ENCODE results near the gene STYXL1.
"Not testable (repeated sequence)": the region's sequence is repeated elsewhere in the genome, so short reads cannot be mapped to it uniquely, and the experiment has no call there.

STYXL1 gene

DNA sequence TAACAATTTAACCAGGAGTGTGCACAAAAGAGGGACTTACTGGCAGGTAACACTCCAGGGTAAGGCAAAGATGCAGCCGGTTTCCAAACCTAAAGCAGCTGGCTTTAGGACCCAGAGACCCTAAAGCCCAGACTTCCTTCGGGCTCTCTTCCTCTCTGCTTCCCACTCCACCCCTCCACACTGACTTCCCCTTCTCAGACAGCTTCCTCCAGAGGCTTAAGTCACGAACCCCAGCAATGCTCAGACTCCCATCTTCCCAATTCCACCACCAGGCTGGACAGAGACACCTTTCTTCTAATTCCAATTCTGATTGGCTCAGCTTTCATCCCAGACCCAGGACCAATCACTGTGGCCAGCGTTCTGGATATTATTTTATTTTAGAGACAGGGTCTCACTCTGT lies 24.8 kb downstream of the STYXL1 start:
- DNase-seq = no peak

DNA sequence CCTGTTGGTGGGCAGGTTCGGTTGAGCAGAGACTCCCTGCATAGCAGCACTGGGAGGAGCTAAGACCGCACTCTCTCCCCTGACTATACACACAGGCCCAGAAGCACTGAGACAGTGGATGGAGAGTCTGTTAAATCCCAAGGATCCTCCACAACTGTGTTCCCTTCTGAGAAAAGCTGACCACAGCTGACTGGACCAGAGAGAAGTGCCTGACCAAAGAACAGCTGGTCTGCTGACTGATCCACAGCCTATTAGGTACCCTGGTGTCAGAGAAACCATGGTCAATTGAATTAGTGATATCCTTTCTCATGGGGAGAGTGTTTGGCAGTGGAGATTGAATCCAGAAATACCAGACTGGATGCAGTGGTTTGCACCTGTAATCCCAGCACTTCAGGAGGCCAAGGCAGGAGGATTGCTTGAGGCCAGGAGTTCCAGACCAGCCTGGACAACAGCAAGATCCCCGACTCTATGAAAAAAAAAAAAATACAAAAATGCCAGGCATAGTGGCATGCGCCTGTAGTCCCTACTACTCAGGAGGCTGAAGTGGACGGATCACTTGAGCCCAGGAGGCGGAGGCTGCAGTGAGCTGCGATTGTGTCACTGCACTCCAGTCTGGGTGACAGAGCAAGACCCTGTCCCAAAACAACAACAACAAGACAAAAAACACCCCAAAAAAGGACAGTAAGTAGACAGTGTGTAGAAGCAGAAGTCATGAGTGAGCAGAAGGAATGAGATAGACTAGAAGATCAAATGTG lies 25.6 kb downstream of the STYXL1 start:
- DNase-seq = no peak

DNA sequence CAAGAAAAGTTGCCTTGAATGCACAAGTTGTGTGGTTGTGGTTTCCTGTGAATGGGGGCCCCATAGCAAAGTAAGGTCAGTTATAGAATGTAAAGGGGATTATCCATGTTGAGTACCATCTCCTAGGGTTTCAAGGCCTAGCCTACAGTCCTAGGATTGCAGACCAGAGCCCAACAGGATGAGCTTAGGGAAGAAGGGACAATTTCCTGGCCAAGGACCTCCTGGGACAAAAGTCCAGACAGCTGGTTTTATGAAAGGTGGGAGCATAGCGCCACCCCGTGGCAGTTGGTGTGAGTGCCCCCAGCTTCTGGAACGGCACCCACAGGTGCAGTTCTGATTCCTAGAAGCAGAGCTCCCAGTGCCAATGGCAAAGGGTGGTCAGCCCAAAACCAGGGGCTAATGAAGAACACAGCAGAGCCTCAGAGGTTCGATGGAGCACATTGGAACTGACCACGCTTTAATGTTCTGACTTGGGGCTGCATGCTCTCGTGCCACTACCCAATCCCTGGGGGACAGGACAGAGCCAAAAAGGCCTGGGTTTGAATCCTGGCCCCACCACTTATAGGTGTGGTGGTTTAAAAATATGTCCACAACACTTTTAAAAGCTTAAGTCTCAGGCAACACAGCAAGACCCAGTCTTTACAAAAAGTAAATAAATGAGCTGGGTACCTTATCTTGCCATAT lies 27.6 kb downstream of the STYXL1 start:
- DNase-seq = peak; percentile 56

DNA sequence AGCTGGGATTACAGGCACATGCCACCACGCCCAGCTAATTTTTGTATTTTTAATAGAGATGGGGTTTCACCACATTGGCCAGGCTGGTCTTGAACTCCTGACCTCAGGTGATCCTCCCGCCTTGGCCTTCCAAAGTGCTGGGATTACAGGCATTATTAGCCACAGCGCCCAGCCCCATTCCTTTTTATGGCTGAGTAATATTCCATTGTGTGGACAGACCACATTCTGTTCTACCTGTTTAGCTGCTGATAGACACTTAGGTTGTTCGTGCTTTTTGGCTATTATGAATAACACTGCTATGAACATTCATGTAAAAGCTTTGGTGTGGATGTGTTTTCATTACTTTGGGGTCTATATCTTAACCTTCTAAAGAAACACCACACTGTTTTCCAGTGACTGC lies 29.3 kb downstream of the STYXL1 start:
- not testable (repeated sequence) for DNase-seq

DNA sequence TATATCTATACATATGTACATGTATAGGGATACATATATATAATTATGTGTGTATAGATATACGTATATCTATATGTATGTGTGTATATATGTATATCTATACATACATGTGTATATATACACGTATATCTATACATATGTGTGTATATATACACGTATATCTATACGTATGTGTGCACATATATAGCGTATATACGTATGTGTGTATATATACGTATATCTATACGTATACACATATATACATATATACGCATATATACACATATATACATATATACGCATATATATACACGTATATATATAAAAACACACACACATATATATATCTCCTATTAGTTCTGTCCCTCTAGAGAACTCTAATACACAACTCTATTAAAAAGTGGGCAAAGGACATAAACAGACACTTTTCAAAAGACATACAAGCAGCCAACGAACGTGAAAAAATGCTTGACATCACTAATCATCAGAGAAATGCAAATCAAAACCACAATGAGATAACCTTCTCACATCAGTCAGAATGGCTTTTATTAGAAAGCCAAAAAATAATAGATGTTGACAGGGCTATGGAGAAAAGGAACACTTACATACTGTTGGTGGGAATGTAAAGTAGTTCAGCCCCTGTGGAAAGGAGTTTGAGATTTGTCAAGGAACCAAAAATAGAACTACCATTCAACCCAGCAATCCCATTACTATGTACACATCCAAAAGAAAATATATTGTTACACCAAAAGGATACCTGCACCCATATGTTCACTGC lies 31.4 kb downstream of the STYXL1 start:
- DNase-seq = no peak

DNA sequence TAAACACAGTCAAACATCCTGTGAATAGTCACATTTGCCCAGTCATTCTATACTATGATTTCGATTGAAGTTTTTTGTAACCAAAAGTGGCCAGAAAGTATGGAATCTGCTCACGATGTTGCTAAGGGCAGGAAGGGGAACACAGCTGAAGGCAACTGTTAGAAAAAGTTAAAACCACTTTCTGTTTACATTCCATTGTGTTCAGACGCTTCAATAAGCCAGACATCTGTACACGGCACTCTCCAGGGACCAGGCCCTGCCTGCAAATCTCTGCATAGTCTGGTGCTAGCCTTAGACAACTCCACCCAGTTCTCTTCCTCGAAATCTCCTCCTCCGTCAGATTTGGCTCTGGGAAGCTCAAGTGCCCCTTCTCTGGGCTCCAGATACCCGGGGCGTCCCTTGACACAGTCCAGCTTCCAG lies 36.3 kb downstream of the STYXL1 start:
- DNase-seq = no peak

DNA sequence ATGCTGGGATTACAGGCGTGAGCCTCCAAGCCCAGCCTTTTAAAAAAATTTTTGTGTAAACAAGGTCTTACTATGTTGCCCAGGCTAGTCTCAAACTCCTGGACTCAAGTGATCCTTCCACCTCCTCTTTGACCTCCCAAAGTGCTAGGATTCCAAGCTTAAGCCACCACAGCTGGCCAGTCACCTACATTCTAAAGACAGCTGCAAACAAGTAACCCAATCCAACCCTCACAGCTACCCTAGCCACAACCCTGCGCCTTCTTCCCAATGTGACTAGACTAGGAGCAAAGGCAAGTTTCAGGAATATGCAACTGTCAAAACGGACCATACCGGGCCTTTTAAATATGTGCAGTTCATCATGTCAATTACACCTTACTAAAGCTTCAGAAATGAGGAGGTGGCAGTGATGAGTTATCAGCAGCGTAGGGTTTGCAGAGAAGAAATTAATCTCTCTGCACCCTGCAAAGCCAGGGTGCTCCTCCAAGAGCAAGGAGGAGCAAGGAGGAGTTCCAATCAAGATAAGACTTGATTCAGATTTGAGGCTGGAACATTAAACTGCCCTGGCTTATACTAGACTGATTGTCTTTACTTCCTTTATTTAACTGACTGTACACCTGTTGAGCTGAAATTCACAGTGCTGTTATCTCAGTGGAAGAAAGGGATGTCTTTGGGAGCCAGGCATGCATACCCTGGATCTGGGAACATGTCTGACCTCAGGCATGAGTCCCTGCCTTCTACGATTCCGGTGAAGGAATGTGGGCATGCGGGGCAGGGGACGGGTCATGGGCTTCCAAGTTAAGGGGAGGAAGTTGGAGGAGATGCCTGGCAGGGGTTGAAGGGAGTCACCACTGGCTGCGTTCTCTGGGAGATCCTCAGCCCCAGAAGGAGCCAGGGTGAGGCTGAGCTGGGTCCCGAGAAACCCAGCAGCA lies 37.9 kb downstream of the STYXL1 start:
- no peak for DNase-seq

DNA sequence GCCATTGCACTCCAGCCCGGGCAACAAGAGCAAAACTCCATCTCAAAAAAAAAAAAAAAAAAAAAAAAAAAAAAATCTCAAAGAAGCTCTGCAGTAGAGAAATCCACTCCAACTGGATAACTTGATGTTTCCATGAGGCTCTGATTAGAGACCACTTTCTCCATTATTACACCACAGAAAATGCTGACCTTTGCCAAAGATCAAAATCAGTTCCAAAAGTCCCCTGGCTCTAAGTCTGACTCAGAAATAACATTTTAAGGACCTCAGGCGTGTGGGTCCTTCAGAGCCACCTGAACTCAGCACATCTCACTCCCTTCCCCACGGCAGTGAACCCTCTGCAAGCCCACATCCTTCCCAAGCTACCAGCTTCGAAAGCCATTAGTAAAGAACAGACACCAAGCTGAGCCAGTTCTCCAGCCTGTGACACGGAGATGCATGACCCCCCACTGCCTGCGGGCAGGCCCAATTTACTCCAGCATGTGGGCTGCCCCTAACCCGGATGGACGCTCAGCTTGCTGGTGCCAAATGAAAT lies 39.6 kb downstream of the STYXL1 start:
- no peak for DNase-seq

DNA sequence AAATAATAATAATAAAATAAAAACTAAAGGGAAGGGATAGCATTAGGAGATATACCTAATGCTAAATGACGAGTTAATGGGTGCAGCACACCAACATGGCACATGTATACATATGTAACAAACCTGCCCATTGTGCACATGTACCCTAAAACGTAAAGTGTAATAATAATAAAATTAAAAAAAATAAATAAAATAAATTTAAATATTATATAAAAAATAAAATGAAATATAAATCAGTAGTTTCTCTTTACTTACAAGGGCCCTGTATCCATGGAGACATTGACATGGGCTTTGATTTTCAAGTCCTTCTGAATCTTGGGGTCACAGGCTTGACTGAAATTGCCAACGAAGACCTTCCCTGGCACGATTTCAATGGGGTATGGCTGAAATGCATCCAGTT lies 42.8 kb downstream of the STYXL1 start:
- DNase-seq = not testable (repeated sequence)

DNA sequence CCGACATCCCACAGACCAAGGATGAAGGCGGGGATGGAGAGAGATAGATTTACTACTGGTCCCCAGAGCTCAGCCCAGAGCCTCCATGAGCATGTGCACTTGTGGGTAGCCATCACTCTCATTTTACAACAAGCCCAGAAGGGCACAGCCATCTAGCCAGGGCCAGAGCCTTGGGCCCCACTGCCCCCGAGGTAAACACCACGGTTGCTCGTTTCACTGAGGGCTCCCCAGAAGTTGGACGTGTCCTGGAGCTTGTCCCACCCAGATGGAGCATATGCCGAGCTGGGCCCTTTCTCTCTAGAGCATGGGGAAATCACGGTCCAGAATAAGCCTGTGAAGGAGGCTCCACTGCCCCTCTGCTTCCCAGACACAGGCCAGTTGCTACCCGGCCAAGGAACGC lies 44.4 kb downstream of the STYXL1 start:
- no peak for DNase-seq

DNA sequence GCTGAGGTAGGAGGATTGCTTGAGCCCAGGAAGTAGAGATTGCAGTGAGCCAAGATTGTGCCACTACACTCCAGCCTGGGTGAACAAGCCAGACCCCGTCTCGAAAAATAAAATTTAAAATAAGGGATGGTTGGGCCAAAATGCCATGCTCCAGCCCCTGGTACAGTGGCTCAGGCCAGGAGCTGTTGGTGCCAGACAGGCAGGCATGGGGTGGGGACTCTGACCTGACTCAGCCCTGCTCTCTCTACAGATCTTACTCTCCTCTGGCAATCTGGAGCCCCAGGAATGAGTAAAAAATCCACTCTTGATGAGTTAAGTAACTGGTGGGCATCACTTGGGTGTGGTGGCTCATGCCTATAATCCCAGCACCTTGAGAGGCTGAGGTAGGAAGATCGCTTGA lies 45.0 kb downstream of the STYXL1 start:
- DNase-seq = no peak

DNA sequence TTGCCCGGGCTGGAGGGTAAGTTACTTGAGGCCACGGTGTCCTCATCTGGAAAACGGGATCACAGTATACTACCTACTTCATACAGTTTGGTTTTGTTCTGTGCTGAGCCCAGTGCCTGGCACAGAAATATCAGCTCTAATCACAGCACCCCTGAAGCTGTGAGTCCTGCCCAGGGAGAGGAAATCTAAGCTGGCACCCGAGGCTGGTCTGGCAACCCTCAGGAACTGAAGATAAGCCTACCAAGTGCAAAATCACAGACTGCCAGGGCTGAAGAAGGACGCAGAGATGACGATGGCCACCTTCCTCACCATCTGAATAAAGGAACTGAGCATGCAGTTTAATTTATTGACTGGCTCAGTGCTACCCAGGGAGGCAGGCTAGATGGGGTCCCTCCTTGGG lies 45.7 kb downstream of the STYXL1 start:
- no peak for DNase-seq

DNA sequence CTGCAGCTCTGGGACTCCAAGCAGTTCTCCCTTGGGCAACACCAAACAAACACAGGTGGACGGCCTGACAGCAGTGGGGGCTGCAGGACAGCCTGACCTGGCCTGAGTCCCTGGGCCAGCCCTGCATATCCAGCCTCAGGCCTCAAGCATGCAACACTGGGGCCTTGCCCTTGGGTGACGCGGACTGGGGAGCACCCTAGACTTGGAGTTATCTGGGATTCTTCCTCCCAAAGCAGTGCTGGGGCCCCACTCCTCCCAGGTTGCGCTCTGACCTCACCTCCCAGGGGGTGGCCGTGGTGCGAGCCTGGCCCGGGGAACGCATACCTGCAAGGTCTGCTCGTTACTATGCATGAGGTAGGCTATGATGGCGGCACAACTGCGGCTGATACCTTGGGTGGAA lies 47.2 kb downstream of the STYXL1 start:
- no peak for DNase-seq

DNA sequence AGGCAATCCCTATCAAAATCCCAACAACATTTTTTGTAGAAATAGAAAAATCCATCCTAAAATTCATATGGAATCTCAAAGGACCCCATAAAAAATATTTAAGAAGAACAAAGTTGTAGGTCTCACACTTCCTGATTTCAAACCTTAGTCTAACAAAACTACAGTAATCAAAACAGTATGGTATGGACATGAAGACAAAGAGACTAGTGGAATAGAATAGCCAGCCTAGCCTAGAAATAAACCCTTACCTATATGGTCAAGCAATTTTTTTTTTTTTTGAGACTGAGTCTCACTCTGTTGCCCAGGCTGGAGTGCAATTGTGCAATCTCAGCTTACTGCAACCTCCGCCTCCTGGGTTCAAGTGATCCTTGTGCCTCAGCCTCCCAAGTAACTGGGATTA lies 49.8 kb downstream of the STYXL1 start:
- no peak for DNase-seq

DNA sequence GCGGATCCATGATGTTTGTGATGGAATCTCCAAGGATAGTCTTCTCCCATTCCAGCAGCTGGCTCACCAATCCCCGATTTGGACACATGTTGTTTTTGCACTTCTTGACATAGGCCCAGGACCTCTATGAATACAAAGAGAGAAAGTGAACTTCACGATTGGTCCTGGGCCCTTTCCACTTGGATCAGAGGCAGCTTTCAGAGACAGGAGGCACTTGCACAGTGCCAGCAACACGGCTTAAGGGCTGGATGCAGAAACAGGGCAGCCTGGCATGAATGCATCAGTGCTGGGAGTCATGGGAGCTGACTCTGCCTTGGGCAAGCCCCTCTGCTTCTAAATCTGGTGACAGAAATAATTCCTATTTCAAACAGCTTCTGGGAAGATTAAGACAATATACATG lies 51.3 kb downstream of the STYXL1 start:
- DNase-seq = no peak

DNA sequence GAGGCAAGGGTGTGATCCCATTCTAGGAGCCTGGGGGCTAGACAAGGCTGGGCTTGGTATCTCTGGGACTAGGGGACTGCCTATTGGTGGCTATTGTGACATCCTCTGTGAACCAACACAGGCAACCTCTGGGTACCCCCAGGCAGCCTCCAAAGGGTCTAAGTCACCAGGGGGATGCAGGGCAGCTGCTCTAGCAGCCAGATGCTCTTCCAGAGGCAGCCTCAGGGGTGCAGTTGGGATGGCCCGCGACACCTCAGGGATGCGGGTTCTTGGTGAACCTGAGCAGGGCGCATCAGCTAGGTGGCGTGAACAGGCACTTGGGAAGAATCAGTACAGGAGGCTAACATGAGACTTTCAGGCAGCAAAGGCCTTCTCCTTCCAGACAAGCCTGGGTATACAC lies 51.8 kb downstream of the STYXL1 start:
- DNase-seq = no peak

DNA sequence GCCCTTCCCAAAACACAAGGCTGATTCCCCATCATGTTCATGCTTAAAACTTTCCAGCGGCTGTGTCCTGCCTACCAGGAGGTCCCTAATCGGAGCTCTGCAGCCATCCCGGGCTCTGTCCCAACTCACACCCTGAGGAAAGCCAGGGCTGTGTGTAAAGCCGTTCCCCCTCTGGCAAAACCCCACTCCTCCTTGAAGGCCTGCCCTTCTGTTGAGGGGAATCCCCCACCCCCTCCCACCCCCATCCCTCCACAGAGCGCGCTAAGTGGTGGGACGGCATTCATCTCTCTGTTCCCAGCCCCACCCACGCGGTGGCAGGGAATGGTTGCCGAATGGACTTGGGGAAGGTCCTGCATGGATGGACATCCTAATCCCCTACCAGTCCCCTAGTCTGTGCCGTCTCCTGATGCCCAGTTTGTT lies 52.7 kb downstream of the STYXL1 start:
- DNase-seq = no peak

DNA sequence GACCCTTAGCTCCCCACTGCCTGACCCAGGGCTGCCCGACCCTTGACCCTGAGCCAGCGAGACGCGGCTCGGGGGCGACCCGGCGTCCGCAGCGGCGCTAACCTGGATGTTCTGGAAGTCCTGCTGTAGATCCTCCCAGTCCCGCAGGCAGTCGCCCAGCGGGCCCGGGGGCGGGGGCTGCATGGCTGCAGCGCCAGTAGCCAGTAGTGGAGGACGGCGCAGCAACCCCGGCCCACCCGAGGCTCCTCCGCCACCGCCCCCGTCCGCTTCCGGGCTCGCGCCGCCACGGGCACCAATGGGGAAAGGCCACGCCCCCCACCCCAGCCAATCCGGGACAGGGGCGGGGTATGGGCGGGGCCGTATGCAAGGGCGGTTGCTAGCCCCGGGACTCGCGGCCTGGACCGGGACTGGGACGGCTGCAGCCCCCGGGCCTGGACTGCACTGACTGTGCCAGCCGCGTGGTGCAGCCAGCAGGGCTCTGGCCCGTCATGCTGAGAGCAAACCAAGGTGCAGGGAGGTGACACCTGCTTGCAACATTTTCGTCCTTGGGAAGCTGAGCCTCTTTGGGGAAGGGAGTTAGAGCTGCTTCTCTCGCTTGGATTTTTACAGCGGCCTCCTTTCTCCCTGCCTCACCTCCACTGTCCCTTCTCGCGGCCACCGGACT lies 53.3 kb downstream of the STYXL1 start, which contains the start of gene TMEM120A:
TMEM120A (minus strand) TSS at position 208 of the 664 bp plus-strand sequence; CDS start at position 183, 25 bp downstream.
- DNase-seq = peak; percentile 90

DNA sequence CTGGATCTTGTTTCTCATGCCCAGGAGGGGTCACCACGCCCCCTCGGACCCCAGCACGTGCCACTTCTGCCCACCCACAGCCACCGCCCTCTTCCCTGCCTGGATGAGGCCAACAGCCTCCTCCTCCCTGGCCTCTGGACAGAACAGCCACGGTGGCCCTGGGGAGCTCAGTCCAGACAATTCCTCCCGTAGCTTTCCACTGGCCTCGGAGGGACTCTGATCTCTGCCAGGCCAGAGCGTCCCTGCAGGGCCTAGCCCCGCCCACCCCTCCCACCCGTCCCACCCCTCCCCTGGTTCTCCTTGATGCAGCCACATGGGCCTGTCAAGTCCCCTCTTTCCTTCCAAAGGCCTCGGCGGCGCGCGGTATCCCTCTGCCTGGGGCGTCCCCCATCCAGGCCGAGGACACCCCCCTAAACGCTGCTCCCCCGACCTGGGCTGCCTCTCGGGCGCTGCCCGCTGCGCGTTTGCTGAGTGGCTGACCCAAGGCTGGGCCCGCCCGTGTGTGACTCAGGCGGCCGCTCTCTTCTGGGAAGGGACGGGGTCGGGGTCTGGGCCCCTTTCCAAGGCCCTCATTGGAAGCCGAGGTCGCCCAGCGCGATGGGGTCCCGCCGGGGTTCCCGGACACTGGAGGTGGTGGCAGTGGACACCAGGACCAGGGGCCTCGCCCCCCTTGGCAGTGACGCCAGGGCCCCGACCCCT lies 54.0 kb downstream of the STYXL1 start:
- no peak for DNase-seq

DNA sequence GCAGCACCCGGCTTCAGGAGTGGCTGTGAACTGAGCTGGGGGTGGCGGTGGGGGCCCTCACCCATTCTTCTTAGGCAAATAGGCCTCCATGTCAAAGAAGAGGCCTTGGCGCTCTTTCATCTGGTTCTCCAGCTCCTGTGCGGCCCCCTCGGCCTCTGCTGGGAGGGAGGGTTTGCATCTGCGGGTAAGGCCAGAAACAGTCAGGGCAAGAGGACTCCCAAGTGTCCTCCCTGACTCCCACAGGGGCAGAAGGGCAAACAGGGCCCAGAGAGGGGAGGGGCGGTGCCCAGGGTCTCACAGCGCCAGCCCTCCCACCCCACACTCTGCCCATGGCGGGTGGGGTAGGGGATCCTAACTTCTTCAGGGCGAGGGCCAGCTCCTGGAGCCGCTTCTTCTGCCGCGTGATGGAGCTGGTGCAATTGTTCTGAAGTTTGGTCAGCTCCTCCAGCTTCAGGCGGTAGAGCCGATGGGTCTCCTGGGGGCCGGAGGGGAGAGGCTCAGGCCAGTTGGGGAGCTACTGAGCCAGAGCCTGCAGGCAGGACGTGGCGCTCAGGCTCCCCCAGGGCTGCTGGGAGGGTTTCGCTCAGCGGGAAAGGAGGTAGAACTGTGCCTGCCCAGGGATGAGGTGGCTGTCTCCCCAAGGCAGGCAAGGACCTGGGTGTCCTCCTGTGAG lies 55.6 kb downstream of the STYXL1 start:
- DNase-seq = no peak

Data from central memory CD4-positive, alpha-beta T cell (primary cell).